Omental fat pad (tissue), 4 donors: Measurements from ENCODE around the gene IL1RAPL1. TPM values are rescaled to one million over a fixed set of nuclear protein-coding genes. Genes with fewer than 3 reads are reported as not detected.

ENCODE experiments used
- ATAC-seq: fragments of 150-250 bp; one replicate; pipeline ENCODE4 v1.9.1; 2016; ENCODE audit warnings: mild to moderate bottlenecking, moderate library complexity; ENCODE audit not compliant: low FRiP score
- DNase-seq: peaks from one replicate; pipeline ENCODE4 v3.0.0-alpha.2; 2019; ENCODE audit warnings: low spot score
- CTCF ChIP-seq, 3 donors: fragments of 450-650 bp; IDR thresholded peaks; one replicate each; pipeline ENCODE4 v1.5.1; 2016 to 2017; ENCODE audit warnings: antibody characterized with exemption in 3 of 3, mild to moderate bottlenecking in 3 of 3, moderate library complexity in 2 of 3
- total RNA-seq, 4 donors: library from RNA; depleted of rRNA; stranded (reverse); fragments of >200 nt; gene quantifications; one replicate each; pipeline ENCODE4 v1.1.0, GENCODE V29; 2016

Gene IL1RAPL1
- total RNA-seq, 4 donors from 2014 or later = 0.13 to 0.93 (median 0.42) TPM

GRCh38 chrX:29640106-29640505 lies 1052.9 kb downstream of the IL1RAPL1 start:
- no peak for TF ChIP-seq CTCF (IDR thresholded peaks at IDR 0.05)
- no peak for ATAC-seq
- DNase-seq = no peak

- ATAC-seq = no peak
- DNase-seq = no peak
- TF ChIP-seq CTCF (IDR thresholded peaks at IDR 0.05) = no peak
Observed at GRCh38 chrX:29641461-29641860, 1054.2 kb downstream of the IL1RAPL1 start.

- ATAC-seq (no peak), DNase-seq (no peak)
- TF ChIP-seq CTCF (IDR thresholded peaks at IDR 0.05) = no peak
Observed at GRCh38 chrX:29643181-29643580, 1055.9 kb downstream of the IL1RAPL1 start.

- no peak for DNase-seq
- ATAC-seq = no peak
- TF ChIP-seq CTCF (IDR thresholded peaks at IDR 0.05) = no peak
Observed at GRCh38 chrX:29648161-29648560, 1060.9 kb downstream of the IL1RAPL1 start.

GRCh38 chrX:29652484-29652883 lies 1065.2 kb downstream of the IL1RAPL1 start:
- ATAC-seq (no peak), DNase-seq (no peak)
- no peak for TF ChIP-seq CTCF (IDR thresholded peaks at IDR 0.05)

GRCh38 chrX:29653721-29654120 lies 1066.5 kb downstream of the IL1RAPL1 start:
- DNase-seq (no peak), ATAC-seq (no peak)
- TF ChIP-seq CTCF (IDR thresholded peaks at IDR 0.05) = no peak

GRCh38 chrX:29659911-29660310 lies 1072.7 kb downstream of the IL1RAPL1 start:
- DNase-seq (no peak), ATAC-seq (no peak)
- no peak for TF ChIP-seq CTCF (IDR thresholded peaks at IDR 0.05)
